GM12891 (cell line): Measurements from ENCODE around the gene LOXHD1.

ENCODE experiments used
- DNase-seq: peaks from one replicate; pipeline ENCODE4 v3.0.0; 2011; ENCODE audit warnings: low spot score; ENCODE audit not compliant: insufficient read length
- FAIRE-seq: peaks from 2 replicates; lab custom pipeline; 2011; peaks lifted over from hg19 to GRCh38; lab: Jason Lieb, UNC
- PAX5 ChIP-seq: IDR thresholded peaks from 2 replicates; pipeline ENCODE4 v1.6.1; 2011; ENCODE audit warnings: low read length, moderate library complexity, mild to moderate bottlenecking; ENCODE audit not compliant: insufficient read depth, severe bottlenecking
- POLR2A ChIP-seq: IDR thresholded peaks from 2 replicates; pipeline ENCODE4 v1.6.1; 2011; ENCODE audit warnings: low read depth, low read length, control low read depth
- POLR2AphosphoS5 ChIP-seq: IDR thresholded peaks from 2 replicates; pipeline ENCODE4 v1.6.1; 2011; ENCODE audit warnings: low read depth, low read length, control low read depth
- POU2F2 ChIP-seq: IDR thresholded peaks from 2 replicates; pipeline ENCODE4 v1.6.1; 2011; ENCODE audit warnings: low read depth, mild to moderate bottlenecking, control low read depth, low read length, moderate library complexity
- SPI1 ChIP-seq: IDR thresholded peaks from 2 replicates; pipeline ENCODE4 v1.6.1; 2011; ENCODE audit warnings: low read depth, low read length, control low read depth
- TAF1 ChIP-seq: IDR thresholded peaks from 2 replicates; pipeline ENCODE4 v1.6.1; 2011; ENCODE audit warnings: low read depth, low read length, control low read depth

LOXHD1 gene

DNA sequence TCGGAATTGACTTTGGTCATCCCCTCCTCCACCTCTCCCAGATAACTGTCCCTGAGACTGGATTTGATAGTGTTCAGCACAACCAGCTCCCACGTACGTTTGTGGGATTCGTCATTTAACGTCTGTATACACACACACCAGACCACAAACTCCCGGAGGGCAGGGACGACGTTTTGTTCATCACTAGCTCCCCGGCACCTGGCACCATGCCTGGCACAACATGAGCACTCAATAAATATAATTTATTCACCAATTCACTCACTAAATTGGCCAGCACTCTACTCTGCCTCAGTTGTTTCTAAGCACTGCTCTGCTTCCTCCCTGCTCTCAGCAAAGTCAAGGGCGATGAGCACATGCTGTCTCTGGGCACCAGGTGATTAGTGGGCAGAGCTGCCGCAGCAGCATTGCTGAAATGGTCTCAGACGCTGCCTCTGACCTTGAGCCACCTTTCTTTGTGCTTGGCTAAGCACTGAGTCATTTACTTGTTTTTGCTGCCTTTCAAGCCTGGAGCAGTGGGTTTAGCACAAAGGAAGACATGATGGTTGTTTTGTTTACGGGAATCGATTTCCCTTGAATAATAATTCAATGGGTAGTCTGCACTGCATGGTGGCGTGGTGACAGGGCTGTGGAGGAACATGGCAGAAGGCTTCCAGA lies 19.3 kb upstream of the LOXHD1 start:
- FAIRE-seq (no peak), DNase-seq (no peak)
- TF ChIP-seq POLR2A: no peak
- no peak for TF ChIP-seq TAF1
- TF ChIP-seq POU2F2: no peak
- no peak for TF ChIP-seq POLR2AphosphoS5
- no peak for TF ChIP-seq SPI1
- no peak for TF ChIP-seq PAX5

GRCh38 chr18:46675112-46675511 lies 18.1 kb upstream of the LOXHD1 start:
- TF ChIP-seq POU2F2: no peak
- FAIRE-seq: no peak
- DNase-seq: no peak

- no peak for FAIRE-seq
- DNase-seq: no peak
Observed at GRCh38 chr18:46672062-46672970, 15.3 kb upstream of the LOXHD1 start.

DNA sequence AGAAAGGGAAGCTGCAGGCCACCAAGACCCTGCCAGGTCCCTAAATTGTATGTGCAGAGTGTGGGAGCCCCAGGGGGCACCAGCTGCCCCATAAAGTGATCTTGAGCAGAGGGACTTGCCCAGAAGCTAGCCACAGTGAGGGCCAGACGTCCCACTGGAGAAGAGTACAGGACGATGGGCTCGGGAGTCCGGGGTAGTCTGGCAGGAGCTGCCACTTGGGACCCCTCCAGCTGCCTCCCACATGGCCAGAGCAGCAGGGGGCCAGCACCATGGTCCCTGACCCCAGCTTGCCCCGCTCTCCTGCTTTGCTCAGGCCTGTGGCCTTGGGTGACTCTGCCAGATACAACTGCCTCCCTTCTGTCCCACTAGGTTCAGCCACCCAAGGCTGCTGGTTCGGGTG lies 11.7 kb upstream of the LOXHD1 start:
- no peak for FAIRE-seq
- DNase-seq: no peak
- TF ChIP-seq POLR2A: no peak
- TF ChIP-seq POLR2AphosphoS5: no peak

More at GRCh38 chr18:46672062-46672970, 15.3 kb upstream of the LOXHD1 start:
- TF ChIP-seq PAX5 (no peak), SPI1 (no peak), POU2F2 (no peak), POLR2AphosphoS5 (no peak), POLR2A (no peak), TAF1 (no peak)

DNA sequence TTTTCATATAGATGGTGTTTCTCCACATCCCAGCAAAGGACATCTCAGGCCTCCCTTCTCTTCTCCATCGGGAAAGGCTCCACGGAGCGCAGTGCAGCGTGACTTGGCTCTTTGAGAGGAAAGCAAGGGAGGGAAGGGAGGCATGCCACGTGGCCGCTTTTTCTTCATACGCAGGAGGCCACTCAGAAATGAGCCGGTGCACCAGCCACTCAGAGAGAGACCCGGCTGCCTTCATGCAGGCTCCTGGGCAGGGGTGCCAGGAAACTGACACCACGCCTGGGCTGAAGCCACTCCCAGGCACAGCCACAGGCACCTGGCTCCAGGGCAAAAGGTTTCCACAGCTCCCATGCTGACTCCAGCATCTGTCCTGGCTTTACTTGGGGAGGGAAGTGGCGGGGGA lies 11.1 kb upstream of the LOXHD1 start:
- no peak for DNase-seq
- no peak for FAIRE-seq
- no peak for TF ChIP-seq POLR2AphosphoS5
- TF ChIP-seq POU2F2: no peak
- no peak for TF ChIP-seq POLR2A
- TF ChIP-seq TAF1: no peak
- no peak for TF ChIP-seq SPI1
- TF ChIP-seq PAX5: no peak

DNA sequence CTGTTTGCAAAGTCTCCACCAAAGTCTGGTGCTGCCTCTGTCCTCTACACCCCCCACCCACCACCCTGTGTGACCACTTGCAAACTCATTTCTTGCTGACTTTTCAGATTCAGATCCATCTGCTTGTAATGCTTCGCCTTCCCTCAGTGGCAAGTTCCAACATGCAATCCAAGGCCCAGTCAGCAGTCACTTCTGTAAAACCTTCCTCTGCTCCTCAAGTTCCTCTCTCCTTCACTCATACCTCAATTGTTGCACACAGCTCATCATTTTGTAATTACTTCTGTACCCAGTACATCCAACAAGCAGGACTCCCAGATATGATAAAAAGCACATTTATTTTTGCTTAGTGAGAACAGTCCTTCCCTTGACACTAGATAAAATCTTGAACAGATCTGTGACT lies 6.5 kb upstream of the LOXHD1 start:
- DNase-seq (no peak), FAIRE-seq (no peak)
- TF ChIP-seq SPI1: no peak
- TF ChIP-seq POU2F2: no peak
- TF ChIP-seq PAX5: no peak
- no peak for TF ChIP-seq TAF1
- TF ChIP-seq POLR2AphosphoS5: no peak
- no peak for TF ChIP-seq POLR2A

- FAIRE-seq (no peak), DNase-seq (no peak)
- TF ChIP-seq POU2F2 (no peak), POLR2AphosphoS5 (no peak), SPI1 (no peak), PAX5 (no peak), TAF1 (no peak)
Observed at GRCh38 chr18:46660957-46661749, 4.1 kb upstream of the LOXHD1 start.

DNA sequence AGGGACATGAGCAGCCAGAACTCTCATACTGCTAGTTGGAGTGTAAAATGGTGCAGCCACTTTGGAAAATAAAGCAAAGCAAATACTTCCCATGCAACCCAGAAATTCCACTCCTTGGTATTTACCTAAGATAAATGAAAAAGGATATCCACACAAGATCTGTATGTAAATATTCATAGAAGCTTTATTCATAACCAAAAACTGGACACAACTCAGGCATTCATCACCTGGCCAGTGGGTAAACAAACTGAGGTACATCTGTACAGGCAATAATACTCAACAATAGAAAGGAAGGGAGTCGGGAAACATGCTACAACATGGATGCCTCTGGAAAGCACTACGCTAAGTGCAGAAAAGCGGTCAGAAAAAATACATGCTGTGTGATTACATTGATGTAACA lies 2.5 kb upstream of the LOXHD1 start:
- no peak for FAIRE-seq
- no peak for DNase-seq
- TF ChIP-seq POLR2A: no peak

GRCh38 chr18:46656326-46657114 lies 500 bp downstream of the LOXHD1 start:
- FAIRE-seq: no peak
- no peak for TF ChIP-seq POLR2A
- TF ChIP-seq TAF1: no peak
- TF ChIP-seq SPI1: no peak
- TF ChIP-seq PAX5: no peak
- no peak for TF ChIP-seq POU2F2
- TF ChIP-seq POLR2AphosphoS5: no peak
- no peak for DNase-seq

- FAIRE-seq (no peak), DNase-seq (no peak)
- TF ChIP-seq POLR2A (no peak), POU2F2 (no peak), PAX5 (no peak), TAF1 (no peak), POLR2AphosphoS5 (no peak), SPI1 (no peak)
Observed at GRCh38 chr18:46652372-46652771, 4.6 kb downstream of the LOXHD1 start.
